ENCODE measurements around the gene PAPOLG. TPM values are rescaled to one million over a fixed set of nuclear protein-coding genes. Genes with fewer than 3 reads are reported as not detected.

Gene PAPOLG
- 10 to 100 TPM; 14.4 to 15.7 TPM for total RNA-seq

GRCh38 chr2:60756097-60757087 is at the start of gene PAPOLG:
Gene PAPOLG, plus strand, starts transcription at chr2:60756268. Its CDS starts 211 bp downstream, at chr2:60756479.
- intact Hi-C loops (cut with micrococcal nuclease): loop anchor here (1.0 to 5.0 kb wide), 7 partner anchors 49 to 781 kb away; partner anchors contain the start of genes PEX13 and XPO1
- Mint-ChIP-seq H3K36me3 (peaks cover 17% of the 10 kb centered on the region), H3K27me3 (no peaks in the 10 kb centered on the region), H3K4me1 (ENCODE audit: low read depth) (peaks cover 39% of the 10 kb centered on the region), H3K9me3 (no peaks in the 10 kb centered on the region), H3K4me3 (peak within 1 kb of the TSS; percentile 99), H3K27ac (peak within 1 kb of the TSS; percentile 96)
- ChIA-PET POLR2A (interaction anchor here (0.8 to 1.9 kb wide), 11 partner anchors 8 to 782 kb away, joined by 3 to 9 read pairs (median 3); partner anchors contain the start of genes PEX13, REL and XPO1), CTCF (interaction anchor here (1.0 to 3.1 kb wide), 5 partner anchors 12 to 242 kb away, joined by 3 to 12 read pairs (median 3); no protein-coding TSS in a partner anchor)
- peak; percentile 98 for DNase-seq

- Mint-ChIP-seq H3K4me1 (ENCODE audit: low read depth) (no peaks in the 10 kb centered on the region), H3K27ac (no peak overlapping the region), H3K9me3 (no peaks in the 10 kb centered on the region), H3K27me3 (peaks cover 1% of the 10 kb centered on the region), H3K4me3 (no peak overlapping the region), H3K36me3 (no peaks in the 10 kb centered on the region)
- ChIA-PET POLR2A (interaction anchor here (0.6 kb wide), 1 partner anchor 18 kb away, joined by 3 read pairs; no protein-coding TSS in a partner anchor), CTCF (interaction anchor here (0.6 to 8.2 kb wide), 29 partner anchors 10 to 308 kb away, joined by 3 to 136 read pairs (median 4); partner anchors contain the start of gene PAPOLG)
- DNase-seq: no peak
- intact Hi-C loops (cut with micrococcal nuclease): loop anchor here (1.0 to 5.0 kb wide), 3 partner anchors 48 to 291 kb away; partner anchors contain the start of gene PAPOLG
Measured at GRCh38 chr2:60707750-60708371, 48.2 kb upstream of the PAPOLG start.

GRCh38 chr2:60708630-60709320 is 47.3 kb upstream of the PAPOLG start:
- CTCF ChIA-PET: interaction anchor here (0.9 to 8.2 kb wide), 7 partner anchors 12 to 292 kb away, joined by 3 to 136 read pairs (median 3); no protein-coding TSS in a partner anchor
- Mint-ChIP-seq H3K4me1 (ENCODE audit: low read depth) (no peaks in the 10 kb centered on the region), H3K27me3 (peaks cover 1% of the 10 kb centered on the region), H3K4me3 (no peak overlapping the region), H3K27ac (no peak overlapping the region), H3K36me3 (no peaks in the 10 kb centered on the region), H3K9me3 (no peaks in the 10 kb centered on the region)
- intact Hi-C loops (cut with micrococcal nuclease): loop anchor here (5.0 kb wide), 1 partner anchor 99 kb away; no protein-coding TSS in a partner anchor
- POLR2A ChIA-PET: no interaction called here
- no peak for DNase-seq

- peaks cover 1% of the 10 kb centered on the region for H3K27me3 Mint-ChIP-seq
- no peaks in the 10 kb centered on the region for H3K36me3 Mint-ChIP-seq
- H3K4me3 Mint-ChIP-seq: no peak overlapping the region
- H3K9me3 Mint-ChIP-seq: no peaks in the 10 kb centered on the region
- DNase-seq: no peak
- CTCF ChIA-PET: interaction anchor here (0.6 to 8.2 kb wide), 6 partner anchors 35 to 432 kb away, joined by 3 to 136 read pairs (median 4); no protein-coding TSS in a partner anchor
- POLR2A ChIA-PET: no interaction called here
- intact Hi-C loops (cut with micrococcal nuclease): no loop called here
- no peak overlapping the region for H3K27ac Mint-ChIP-seq
- H3K4me1 Mint-ChIP-seq (ENCODE audit: low read depth): no peaks in the 10 kb centered on the region
Measured at GRCh38 chr2:60710707-60711106, 45.4 kb upstream of the PAPOLG start.

- Mint-ChIP-seq H3K4me1 (ENCODE audit: low read depth) (no peaks in the 10 kb centered on the region), H3K9me3 (no peaks in the 10 kb centered on the region), H3K36me3 (no peaks in the 10 kb centered on the region), H3K27me3 (no peaks in the 10 kb centered on the region), H3K4me3 (no peak overlapping the region), H3K27ac (no peak overlapping the region)
- DNase-seq: no peak
- ChIA-PET POLR2A (no interaction called here), CTCF (no interaction called here)
- intact Hi-C loops (cut with micrococcal nuclease): no loop called here
Measured at GRCh38 chr2:60715561-60715960, 40.5 kb upstream of the PAPOLG start.

GRCh38 chr2:60717691-60718090 is 38.4 kb upstream of the PAPOLG start:
- CTCF ChIA-PET: interaction anchor here (1.4 kb wide), 1 partner anchor 10 kb away, joined by 8 read pairs; no protein-coding TSS in a partner anchor
- Mint-ChIP-seq H3K4me3 (no peak overlapping the region), H3K27ac (no peak overlapping the region), H3K36me3 (no peaks in the 10 kb centered on the region), H3K27me3 (no peaks in the 10 kb centered on the region), H3K4me1 (ENCODE audit: low read depth) (no peaks in the 10 kb centered on the region), H3K9me3 (no peaks in the 10 kb centered on the region)
- intact Hi-C loops (cut with micrococcal nuclease): no loop called here
- POLR2A ChIA-PET: no interaction called here
- DNase-seq: no peak

- ChIA-PET CTCF (no interaction called here), POLR2A (no interaction called here)
- DNase-seq: no peak
- Mint-ChIP-seq H3K27me3 (no peaks in the 10 kb centered on the region), H3K4me3 (no peak overlapping the region), H3K27ac (no peak overlapping the region), H3K9me3 (no peaks in the 10 kb centered on the region), H3K36me3 (no peaks in the 10 kb centered on the region), H3K4me1 (ENCODE audit: low read depth) (no peaks in the 10 kb centered on the region)
- intact Hi-C loops (cut with micrococcal nuclease): no loop called here
Measured at GRCh38 chr2:60719331-60719730, 36.7 kb upstream of the PAPOLG start.

- Mint-ChIP-seq H3K9me3 (peaks cover 3% of the 10 kb centered on the region), H3K27me3 (no peaks in the 10 kb centered on the region), H3K27ac (no peak overlapping the region), H3K4me1 (ENCODE audit: low read depth) (no peaks in the 10 kb centered on the region), H3K4me3 (no peak overlapping the region), H3K36me3 (no peaks in the 10 kb centered on the region)
- ChIA-PET CTCF (interaction anchor here (1.1 kb wide), 1 partner anchor 274 kb away, joined by 3 read pairs; no protein-coding TSS in a partner anchor), POLR2A (interaction anchor here (0.6 to 0.9 kb wide), 2 partner anchors 18 to 51 kb away, joined by 3 to 5 read pairs; no protein-coding TSS in a partner anchor)
- intact Hi-C loops (cut with micrococcal nuclease): no loop called here
- no peak for DNase-seq
Measured at GRCh38 chr2:60725466-60725865, 30.6 kb upstream of the PAPOLG start.

GRCh38 chr2:60728855-60729254 is 27.2 kb upstream of the PAPOLG start:
- H3K36me3 Mint-ChIP-seq: no peaks in the 10 kb centered on the region
- H3K4me1 Mint-ChIP-seq (ENCODE audit: low read depth): no peaks in the 10 kb centered on the region
- no peak overlapping the region for H3K27ac Mint-ChIP-seq
- DNase-seq: no peak
- H3K4me3 Mint-ChIP-seq: no peak overlapping the region
- H3K9me3 Mint-ChIP-seq: peaks cover 3% of the 10 kb centered on the region
- ChIA-PET CTCF (interaction anchor here (1.8 kb wide), 1 partner anchor 21 kb away, joined by 3 read pairs; no protein-coding TSS in a partner anchor), POLR2A (no interaction called here)
- intact Hi-C loops (cut with micrococcal nuclease): no loop called here
- no peaks in the 10 kb centered on the region for H3K27me3 Mint-ChIP-seq

- Mint-ChIP-seq H3K27me3 (peaks cover 26% of the 10 kb centered on the region), H3K4me1 (ENCODE audit: low read depth) (peaks cover 6% of the 10 kb centered on the region), H3K36me3 (no peaks in the 10 kb centered on the region), H3K27ac (no peak overlapping the region), H3K4me3 (peak overlapping the region; percentile 72), H3K9me3 (no peaks in the 10 kb centered on the region)
- CTCF ChIA-PET: no interaction called here
- DNase-seq: peak; percentile 25
- intact Hi-C loops (cut with micrococcal nuclease): no loop called here
- POLR2A ChIA-PET: no interaction called here
Measured at GRCh38 chr2:60735496-60736250, 20.4 kb upstream of the PAPOLG start.

GRCh38 chr2:60738679-60739078 is 17.4 kb upstream of the PAPOLG start:
- Mint-ChIP-seq H3K36me3 (no peaks in the 10 kb centered on the region), H3K27me3 (peaks cover 26% of the 10 kb centered on the region), H3K4me3 (no peak overlapping the region), H3K27ac (no peak overlapping the region), H3K4me1 (ENCODE audit: low read depth) (peaks cover 6% of the 10 kb centered on the region), H3K9me3 (no peaks in the 10 kb centered on the region)
- ChIA-PET POLR2A (interaction anchor here (2.0 kb wide), 1 partner anchor 17 kb away, joined by 5 read pairs; the partner anchor contains the start of gene PAPOLG), CTCF (interaction anchor here (0.8 to 2.1 kb wide), 3 partner anchors 31 to 64 kb away, joined by 3 to 7 read pairs (median 3); no protein-coding TSS in a partner anchor)
- no peak for DNase-seq
- intact Hi-C loops (cut with micrococcal nuclease): no loop called here
